Urothelium cell line (cell line): ENCODE data around the gene RGS10.

Source experiments
- DNase-seq: peaks from one replicate; pipeline ENCODE4 v3.0.0; 2011; ENCODE audit warnings: low spot score, mixed read lengths
- FAIRE-seq: peaks from 2 replicates; lab custom pipeline; 2011; peaks lifted over from hg19 to GRCh38; lab: Jason Lieb, UNC

The RGS10 gene

GRCh38 chr10:119499677-119500002 lies 42.9 kb downstream of the RGS10 start:
- DNase-seq: no peak
- FAIRE-seq: no peak

- no peak for FAIRE-seq
Measured at GRCh38 chr10:119498889-119499676, 43.4 kb downstream of the RGS10 start.

GRCh38 chr10:119497243-119497642 lies 45.3 kb downstream of the RGS10 start:
- no peak for FAIRE-seq

More at GRCh38 chr10:119498889-119499676, 43.4 kb downstream of the RGS10 start:
- DNase-seq: no peak

GRCh38 chr10:119496273-119496672 lies 46.2 kb downstream of the RGS10 start:
- DNase-seq (no peak), FAIRE-seq (no peak)

More at GRCh38 chr10:119497243-119497642, 45.3 kb downstream of the RGS10 start:
- DNase-seq: no peak

GRCh38 chr10:119495545-119495944 lies 47.0 kb downstream of the RGS10 start:
- FAIRE-seq (no peak), DNase-seq (no peak)

- DNase-seq (no peak), FAIRE-seq (no peak)
Measured at GRCh38 chr10:119495021-119495505, 47.5 kb downstream of the RGS10 start.

- no peak for DNase-seq
- FAIRE-seq: no peak
Measured at GRCh38 chr10:119494236-119495020, 48.1 kb downstream of the RGS10 start.

- FAIRE-seq: no peak
- DNase-seq: no peak
Measured at GRCh38 chr10:119493155-119493554, 49.4 kb downstream of the RGS10 start.

GRCh38 chr10:119491966-119492757 lies 50.4 kb downstream of the RGS10 start:
- FAIRE-seq (no peak), DNase-seq (no peak)

- no peak for FAIRE-seq
- no peak for DNase-seq
Measured at GRCh38 chr10:119489991-119490326, 52.6 kb downstream of the RGS10 start.

GRCh38 chr10:119488675-119489074 lies 53.8 kb downstream of the RGS10 start:
- FAIRE-seq: no peak
- DNase-seq: no peak

GRCh38 chr10:119483839-119484238 lies 58.7 kb downstream of the RGS10 start:
- no peak for DNase-seq
- FAIRE-seq: no peak

- FAIRE-seq: no peak
Measured at GRCh38 chr10:119483001-119483400, 59.5 kb downstream of the RGS10 start.

GRCh38 chr10:119481781-119482426 lies 60.6 kb downstream of the RGS10 start:
- DNase-seq (no peak), FAIRE-seq (no peak)

More at GRCh38 chr10:119483001-119483400, 59.5 kb downstream of the RGS10 start:
- DNase-seq: no peak

GRCh38 chr10:119480667-119481066 lies 61.9 kb downstream of the RGS10 start:
- no peak for DNase-seq

GRCh38 chr10:119479532-119479931 lies 63.0 kb downstream of the RGS10 start:
- FAIRE-seq: no peak
- DNase-seq: no peak

More at GRCh38 chr10:119480667-119481066, 61.9 kb downstream of the RGS10 start:
- FAIRE-seq: no peak

- peak; percentile 77 for FAIRE-seq
- no peak for DNase-seq
Measured at GRCh38 chr10:119478811-119479341, 63.6 kb downstream of the RGS10 start.

GRCh38 chr10:119478111-119478802 lies 64.3 kb downstream of the RGS10 start:
- DNase-seq (no peak), FAIRE-seq (no peak)

GRCh38 chr10:119477444-119477843 lies 65.1 kb downstream of the RGS10 start:
- DNase-seq (no peak), FAIRE-seq (no peak)

- FAIRE-seq (no peak), DNase-seq (no peak)
Measured at GRCh38 chr10:119474606-119475005, 67.9 kb downstream of the RGS10 start.
